ENCODE results near the gene USB1. TPM values are rescaled to one million over a fixed set of nuclear protein-coding genes. Genes with fewer than 3 reads are reported as not detected.

The USB1 gene
- polyA plus RNA-seq, 2 of the 4 experiments (the other 2 are of a cell fraction): 88.8 to 143 TPM

GRCh38 chr16:58048494-58049231 lies 47.5 kb downstream of the USB1 start:
- TF ChIP-seq ELK1 (IDR thresholded peaks at IDR 0.05; ENCODE audit: low read depth, low read length) (no peak), KDM5A (IDR thresholded peaks at IDR 0.05) (no peak), GATA3 (IDR thresholded peaks at IDR 0.05; ENCODE audit: borderline replicate concordance) (no peak), ATOH8 (CRISPR knock-in tag; IDR thresholded peaks at IDR 0.05; ENCODE audit: low read depth) (no peak), HOXA7 (CRISPR knock-in tag; IDR thresholded peaks at IDR 0.05) (no peak), JUNB (IDR thresholded peaks at IDR 0.05) (no peak), RAD21 (conservative IDR thresholded peaks at IDR 0.05 in 1 of 2, IDR thresholded peaks at IDR 0.05 in 1 of 2) (no peak)
- Histone ChIP-seq H3K27ac (no peak overlapping the region), H3K4me3 (no peak overlapping the region), H3K9me3 (no peaks in the 10 kb centered on the region), H3K4me2 (no peak overlapping the region), H3K4me1 (no peaks in the 10 kb centered on the region)
- DNase-seq (ENCODE audit: low read depth in 1 of 2, low spot score in 1 of 2) (no peak), ATAC-seq (no peak), FAIRE-seq (no peak)
- WGBS (ENCODE audit: missing lambda C conversion rate): 85% methylated on average over 12 of the region's 13 CpGs
- ChIA-PET POLR2A (interaction anchor here (0.6 kb wide), 1 partner anchor 160 kb away, joined by 4 read pairs; no protein-coding TSS in a partner anchor), CTCF (interaction anchor here (1.2 to 1.4 kb wide), 2 partner anchors 30 to 73 kb away, joined by 4 read pairs; no protein-coding TSS in a partner anchor)

- Histone ChIP-seq H3K4me3 (no peak overlapping the region), H3K4me2 (no peak overlapping the region), H3K4me1 (no peaks in the 10 kb centered on the region), H3K9me3 (no peaks in the 10 kb centered on the region), H3K27ac (no peak overlapping the region)
- POLR2A ChIA-PET: no interaction called here
- TF ChIP-seq MAX (IDR thresholded peaks at IDR 0.05) (no peak), NPAS2 (CRISPR knock-in tag; IDR thresholded peaks at IDR 0.05; ENCODE audit: borderline replicate concordance) (no peak), MAZ (IDR thresholded peaks at IDR 0.05; ENCODE audit: borderline replicate concordance, low read depth, low read length) (no peak), USF2 (IDR thresholded peaks at IDR 0.05) (no peak), RARB (CRISPR knock-in tag; IDR thresholded peaks at IDR 0.05) (no peak), HEYL (CRISPR knock-in tag; IDR thresholded peaks at IDR 0.05) (no peak), SMC3 (IDR thresholded peaks at IDR 0.05) (no peak), CBX8 (IDR thresholded peaks at IDR 0.05) (no peak), JUNB (IDR thresholded peaks at IDR 0.05) (no peak), ZNF302 (CRISPR knock-in tag; IDR thresholded peaks at IDR 0.05) (no peak), CHD2 (IDR thresholded peaks at IDR 0.05; ENCODE audit: low read length, partially characterized antibody) (no peak), FOSL2 (IDR thresholded peaks at IDR 0.05) (no peak), FOSL2 (CRISPR knock-in tag; IDR thresholded peaks at IDR 0.05) (no peak), EHF (CRISPR knock-in tag; IDR thresholded peaks at IDR 0.05) (no peak)
- WGBS (ENCODE audit: missing lambda C conversion rate): 78% methylated on average over 16 of the region's 17 CpGs
- DNase-seq (ENCODE audit: low read depth in 1 of 2, low spot score in 1 of 2) (no peak), FAIRE-seq (no peak), ATAC-seq (no peak)
- CTCF ChIA-PET: interaction anchor here (0.6 to 1.4 kb wide), 5 partner anchors 13 to 73 kb away, joined by 3 to 5 read pairs (median 4); no protein-coding TSS in a partner anchor
Measured at GRCh38 chr16:58049232-58050185, 48.3 kb downstream of the USB1 start.
